Measurements from ENCODE around the gene LRP1. TPM values are rescaled to one million over a fixed set of nuclear protein-coding genes. Genes with fewer than 3 reads are reported as not detected.

Gene LRP1
- total RNA-seq, 4 donors from 2014 or later, result 128 to 312 (median 207) TPM

- Histone ChIP-seq H3K27ac (no peak overlapping the region), H3K4me1 (peaks cover 0 to 4% (median 0%) of the 10 kb centered on the region in 4 donors), H3K27me3 (no peaks in the 10 kb centered on the region), H3K4me3 (no peak overlapping the region), H3K9me3 (no peaks in the 10 kb centered on the region), H3K36me3 (peaks cover 0 to 79% (median 0%) of the 10 kb centered on the region in 3 donors)
- DNase-seq, result no peak
- TF ChIP-seq CTCF (IDR thresholded peaks at IDR 0.05) (no peak), POLR2A (IDR thresholded peaks at IDR 0.05) (no peak)
Observed at GRCh38 chr12:57170408-57170807, 42.1 kb downstream of the LRP1 start.

- Histone ChIP-seq H3K27ac (no peak overlapping the region), H3K36me3 (peaks cover 0 to 80% (median 0%) of the 10 kb centered on the region in 3 donors)
- no peak for DNase-seq
Observed at GRCh38 chr12:57170927-57171326, 42.6 kb downstream of the LRP1 start.

GRCh38 chr12:57171668-57172067 lies 43.4 kb downstream of the LRP1 start:
- peak in 1 of 3 donors; percentile 17 for DNase-seq
- Histone ChIP-seq H3K27me3 (no peaks in the 10 kb centered on the region), H3K4me3 (no peak overlapping the region), H3K9me3 (no peaks in the 10 kb centered on the region), H3K4me1 (peaks cover 0 to 4% (median 0%) of the 10 kb centered on the region in 4 donors), H3K36me3 (peaks cover 0 to 80% (median 0%) of the 10 kb centered on the region in 3 donors), H3K27ac (peak overlapping the region in 1 of 4 donors; percentile 26)
- no peak for TF ChIP-seq CTCF (IDR thresholded peaks at IDR 0.05)
- TF ChIP-seq POLR2A (IDR thresholded peaks at IDR 0.05), result no peak

More at GRCh38 chr12:57170927-57171326, 42.6 kb downstream of the LRP1 start:
- Histone ChIP-seq H3K4me3 (no peak overlapping the region), H3K4me1 (peaks cover 0 to 4% (median 0%) of the 10 kb centered on the region in 4 donors), H3K27me3 (no peaks in the 10 kb centered on the region), H3K9me3 (no peaks in the 10 kb centered on the region)
- TF ChIP-seq POLR2A (IDR thresholded peaks at IDR 0.05) (no peak), CTCF (IDR thresholded peaks at IDR 0.05) (no peak)

- Histone ChIP-seq H3K9me3 (no peaks in the 10 kb centered on the region), H3K4me1 (peaks cover 0 to 4% (median 0%) of the 10 kb centered on the region in 4 donors), H3K27ac (no peak overlapping the region), H3K4me3 (no peak overlapping the region), H3K36me3 (peaks cover 0 to 80% (median 0%) of the 10 kb centered on the region in 3 donors), H3K27me3 (no peaks in the 10 kb centered on the region)
- peak in 5 of 6 experiments; percentile 33 to 63 (median 53) for TF ChIP-seq CTCF (IDR thresholded peaks at IDR 0.05)
- TF ChIP-seq POLR2A (IDR thresholded peaks at IDR 0.05), result no peak
- peak in 2 of 3 donors; percentile 18 to 63 for DNase-seq
Observed at GRCh38 chr12:57173089-57173488, 44.8 kb downstream of the LRP1 start.

- Histone ChIP-seq H3K4me3 (no peak overlapping the region), H3K27ac (no peak overlapping the region), H3K4me1 (peaks cover 0 to 4% (median 0%) of the 10 kb centered on the region in 4 donors), H3K27me3 (no peaks in the 10 kb centered on the region), H3K36me3 (peaks cover 0 to 80% (median 0%) of the 10 kb centered on the region in 3 donors), H3K9me3 (no peaks in the 10 kb centered on the region)
- TF ChIP-seq POLR2A (IDR thresholded peaks at IDR 0.05) (no peak), CTCF (IDR thresholded peaks at IDR 0.05) (no peak)
- DNase-seq, result no peak
Observed at GRCh38 chr12:57173683-57174082, 45.4 kb downstream of the LRP1 start.

All from Peyer's patch (tissue), 4 donors.